Endothelial cell of umbilical vein (primary cell): Measurements from ENCODE around the gene AOX1. TPM values are rescaled to one million over a fixed set of nuclear protein-coding genes. Genes with fewer than 3 reads are reported as not detected.
"Not testable (repeated sequence)": the region's sequence is repeated elsewhere in the genome, so short reads cannot be mapped to it uniquely, and the experiment has no call there.

Experiments used
- BruUV-seq: library from RNA; stranded (reverse); fragments of 400-500 nt; replicated peaks from 2 replicates; lab custom pipeline; 2021; lab: Mats Ljungman, UMichigan
- CTCF ChIA-PET: fragments of 300-600, 350-600 bp; sonication (Branson Sonifier 250); formaldehyde crosslinking; loops from one replicate; lab custom pipeline; 2021; ENCODE audit warnings: antibody characterized with exemption, inconsistent platforms; lab: Charles Lee
- POLR2A ChIA-PET: fragments of 300-600, 350-600 bp; sonication (Branson Sonifier 250); formaldehyde crosslinking; loops from one replicate; lab custom pipeline; 2021; ENCODE audit warnings: antibody characterized with exemption, inconsistent platforms; lab: Charles Lee
- DNase-seq: peaks from one replicate; pipeline ENCODE4 v3.0.0-alpha.2; 2011; ENCODE audit warnings: low read depth, low spot score
- FAIRE-seq: peaks from 2 replicates; lab custom pipeline; 2011; peaks lifted over from hg19 to GRCh38; lab: Jason Lieb, UNC
- H2AFZ ChIP-seq: 2 replicates; pipeline ENCODE4 v1.6.0; 2012; ENCODE audit warnings: low read depth, low read length, control low read depth, inconsistent platforms
- H3K27ac ChIP-seq: 2 replicates; pipeline ENCODE4 v1.5.1; 2011; ENCODE audit warnings: low read depth, mild to moderate bottlenecking, control low read depth, low read length, moderate library complexity; ENCODE audit not compliant: insufficient read depth
- H3K27me3 ChIP-seq, 2 experiments: 2 replicates each; pipeline versions ENCODE4 v1.6.0 to v1.6.1; 2011; ENCODE audit warnings: low read length in 2 of 2, mixed read lengths in 1 of 2; ENCODE audit not compliant: control insufficient read depth in 2 of 2, insufficient read depth in 2 of 2
- H3K36me3 ChIP-seq, 2 experiments: 2 replicates in 1 of 2; 3 replicates in 1 of 2; pipeline ENCODE4 v1.5.1; 2011; ENCODE audit warnings: low read length in 2 of 2, mild to moderate bottlenecking in 1 of 2, moderate library complexity in 1 of 2; ENCODE audit not compliant: control insufficient read depth in 2 of 2, insufficient read depth in 2 of 2; ENCODE audit errors: extremely low read depth in 1 of 2
- H3K4me1 ChIP-seq: 3 replicates; pipeline ENCODE4 v1.5.1; 2011; ENCODE audit warnings: mild to moderate bottlenecking, low read length; ENCODE audit not compliant: control insufficient read depth, insufficient read depth; ENCODE audit errors: extremely low read depth
- H3K4me2 ChIP-seq: 2 replicates; pipeline ENCODE4 v1.6.1; 2011; ENCODE audit warnings: low read length, control low read depth, mixed read lengths; ENCODE audit not compliant: insufficient read depth
- H3K4me3 ChIP-seq, 3 experiments: fragments of 200-600 bp in 1 of 3; sonication (generic), shearing (Covaris generic) in 1 of 3; replicated peaks in 1 of 3; 2 replicates each; pipeline ENCODE4 v1.5.1; 2011 to 2016; ENCODE audit warnings: control low read depth in 3 of 3, low read length in 3 of 3, mild to moderate bottlenecking in 2 of 3, inconsistent platforms in 1 of 3, low read depth in 1 of 3, moderate library complexity in 1 of 3; ENCODE audit not compliant: insufficient read depth in 1 of 3
- H3K79me2 ChIP-seq: 2 replicates; pipeline ENCODE4 v1.6.0; 2012; ENCODE audit warnings: low read length, inconsistent platforms; ENCODE audit not compliant: control insufficient read depth, insufficient read depth
- H3K9ac ChIP-seq: replicated peaks from 2 replicates; pipeline ENCODE3; 2011; ENCODE audit warnings: low read length, control low read depth; ENCODE audit not compliant: insufficient read depth; ENCODE audit errors: extremely low read depth
- H3K9me1 ChIP-seq: replicated peaks from 3 replicates; pipeline ENCODE4 v1.6.0; 2011; ENCODE audit warnings: mild to moderate bottlenecking, low read length; ENCODE audit not compliant: control insufficient read depth, insufficient read depth; ENCODE audit errors: extremely low read depth
- H3K9me3 ChIP-seq: replicated peaks from 2 replicates; pipeline ENCODE4 v1.5.1; 2012; ENCODE audit warnings: low read length, inconsistent platforms; ENCODE audit not compliant: control insufficient read depth, insufficient read depth
- H4K20me1 ChIP-seq: replicated peaks from 2 replicates; pipeline ENCODE3; 2011; ENCODE audit warnings: mild to moderate bottlenecking, low read length; ENCODE audit not compliant: control insufficient read depth, insufficient read depth; ENCODE audit errors: extremely low read depth
- CTCF ChIP-seq, 2 donors: IDR thresholded peaks; 1 replicate in 1 of 2; 2 replicates in 1 of 2; pipeline ENCODE4 v1.5.1; 2011; ENCODE audit warnings: low read length in 2 of 2, mild to moderate bottlenecking in 2 of 2, moderate library complexity in 2 of 2, control low read depth in 1 of 2, inconsistent platforms in 1 of 2, low read depth in 1 of 2; ENCODE audit not compliant: insufficient read depth in 1 of 2; ENCODE audit errors: extremely low read depth in 1 of 2
- EZH2 ChIP-seq: IDR thresholded peaks from 2 replicates; pipeline ENCODE4 v1.6.1; 2012; ENCODE audit warnings: borderline replicate concordance, low read depth, mild to moderate bottlenecking, moderate library complexity, low read length, inconsistent platforms; ENCODE audit not compliant: severe bottlenecking
- FOS ChIP-seq: IDR thresholded peaks from 2 replicates; pipeline ENCODE4 v1.6.1; 2011; ENCODE audit warnings: mild to moderate bottlenecking, low read length, moderate library complexity, borderline replicate concordance; ENCODE audit not compliant: insufficient read depth
- GATA2 ChIP-seq: IDR thresholded peaks from 2 replicates; pipeline ENCODE4 v1.7.0; 2011; ENCODE audit warnings: low read depth, mild to moderate bottlenecking, moderate library complexity, mixed read lengths, low read length; ENCODE audit not compliant: insufficient read length, insufficient read depth
- JUN ChIP-seq: IDR thresholded peaks from 2 replicates; pipeline ENCODE4 v1.6.1; 2011; ENCODE audit warnings: borderline replicate concordance, low read depth; ENCODE audit not compliant: insufficient read length, insufficient read depth
- MAX ChIP-seq: IDR thresholded peaks from 2 replicates; pipeline ENCODE4 v1.6.1; 2011; ENCODE audit not compliant: insufficient read depth, insufficient read length
- MYC ChIP-seq: IDR thresholded peaks from one replicate; pipeline ENCODE4 v1.6.1; 2011; ENCODE audit warnings: mild to moderate bottlenecking, low read depth, low read length
- POLR2A ChIP-seq: IDR thresholded peaks from 2 replicates; pipeline ENCODE4 v1.6.1; 2012; ENCODE audit warnings: low read depth, mild to moderate bottlenecking, control low read depth, low read length
- POLR2AphosphoS5 ChIP-seq: IDR thresholded peaks from 2 replicates; pipeline ENCODE4 v1.6.1; 2012; ENCODE audit warnings: low read depth, mild to moderate bottlenecking, control low read depth, low read length, moderate library complexity; ENCODE audit not compliant: insufficient read depth
- dilution Hi-C: fragments of 300-500 bp; cut with MboI; formaldehyde crosslinking; loops from one replicate; pipeline ENCODE4 v1.15.0; 2019; ENCODE audit warnings: low sequenced_read_pairs; ENCODE audit not compliant: extremely low pct_ligation_motif_present
- intact Hi-C: fragments of 100-400 bp; cut with micrococcal nuclease; formaldehyde crosslinking; loops from one replicate; pipeline ENCODE4 v1.10.0; 2022
- polyA plus RNA-seq, 4 experiments: library from polyadenylated mRNA; depleted of rRNA in 3 of 4; stranded (reverse) in 3 of 4; unstranded in 1 of 4; fragments of >200 nt; gene quantifications; 2 replicates each; pipeline versions ENCODE4 v1.2.1 to v1.2.3, GENCODE V29; 2011 to 2012; ENCODE audit warnings: missing spikeins in 1 of 4
- total RNA-seq: library from RNA; stranded (reverse); gene quantifications from 2 replicates; pipeline ENCODE4 v1.2.3, GENCODE V29; 2021

AOX1 gene
- total and polyA plus RNA-seq, 2 donors (not counting 3 experiments of a cell fraction or from before 2014, with no cell fraction given): 0.03 to 0.46 TPM

- ChIA-PET CTCF (no interaction called here), POLR2A (no interaction called here)
- Histone ChIP-seq H3K4me1 (no peaks in the 10 kb centered on the region), H3K4me2 (no peak overlapping the region), H3K27me3 (no peaks in the 10 kb centered on the region), H3K4me3 (no peak overlapping the region), H3K9me1 (no peaks in the 10 kb centered on the region), H2AFZ (no peak overlapping the region), H3K36me3 (peaks cover 0 to 9% of the 10 kb centered on the region in 2 experiments), H4K20me1 (no peaks in the 10 kb centered on the region), H3K79me2 (peaks cover 3% of the 10 kb centered on the region), H3K9ac (no peak overlapping the region), H3K27ac (no peak overlapping the region), H3K9me3 (no peaks in the 10 kb centered on the region)
- FAIRE-seq: no peak
- no TSS peak for BruUV-seq
- no peak for TF ChIP-seq MAX
- TF ChIP-seq FOS: no peak
- TF ChIP-seq EZH2: no peak
- no peak for TF ChIP-seq POLR2A
- TF ChIP-seq POLR2AphosphoS5: no peak
- TF ChIP-seq JUN: no peak
- no peak for TF ChIP-seq GATA2
- TF ChIP-seq MYC: no peak
- no peak for TF ChIP-seq CTCF (IDR thresholded peaks at IDR 0.05; ENCODE audit: extremely low read depth in 1 of 2, insufficient read depth in 1 of 2, low read depth in 1 of 2, low read length in 2 of 2)
- dilution Hi-C loops: no loop called here
- no peak for DNase-seq
- intact Hi-C loops: no loop called here
Observed at GRCh38 chr2:200540793-200541192, 45.0 kb upstream of the AOX1 start.

- H3K27me3 ChIP-seq, H3K9me3 ChIP-seq, intact Hi-C loops, H3K4me3 ChIP-seq, H3K9ac ChIP-seq, H3K27ac ChIP-seq, FAIRE-seq, H2AFZ ChIP-seq, POLR2A ChIA-PET, dilution Hi-C loops, H3K4me2 ChIP-seq, H3K36me3 ChIP-seq, H3K79me2 ChIP-seq, H4K20me1 ChIP-seq, H3K4me1 ChIP-seq, DNase-seq, BruUV-seq, H3K9me1 ChIP-seq: not testable (repeated sequence)
- CTCF ChIA-PET: interaction anchor here (0.8 kb wide), 1 partner anchor 10 kb away, joined by 3 read pairs; no protein-coding TSS in a partner anchor
Observed at GRCh38 chr2:200566596-200566995, 19.2 kb upstream of the AOX1 start.
